Epidermal melanocyte (primary cell): ENCODE results near the gene BFSP1.

ENCODE experiments used
- DNase-seq: peaks from one replicate; pipeline ENCODE4 v3.0.0; 2011; ENCODE audit warnings: low spot score; ENCODE audit not compliant: insufficient read length

Gene BFSP1

GRCh38 chr20:17467120-17467655, 64.0 kb downstream of the BFSP1 start:
- no peak for DNase-seq

DNA sequence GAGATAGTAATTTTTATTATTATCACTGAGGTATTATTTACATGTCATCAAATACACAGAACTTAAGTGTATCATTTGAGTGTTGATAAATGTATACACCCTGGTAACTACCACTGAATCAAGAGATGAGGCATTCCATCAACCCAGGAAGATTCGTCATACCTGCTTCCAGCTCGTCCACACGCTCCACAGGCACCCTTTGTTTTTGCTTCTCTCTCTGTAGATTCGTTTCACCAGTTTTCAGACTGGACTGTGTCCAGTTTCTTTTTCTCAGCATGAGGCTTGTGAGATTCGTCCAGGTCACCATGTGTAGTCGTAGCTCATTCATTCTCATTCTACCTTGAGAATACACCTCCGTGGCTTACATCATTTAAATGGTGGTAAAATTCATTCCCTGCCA, 64.5 kb downstream of the BFSP1 start:
- no peak for DNase-seq

- DNase-seq: no peak
Observed at GRCh38 chr20:17465236-17465635, 65.9 kb downstream of the BFSP1 start.

DNA sequence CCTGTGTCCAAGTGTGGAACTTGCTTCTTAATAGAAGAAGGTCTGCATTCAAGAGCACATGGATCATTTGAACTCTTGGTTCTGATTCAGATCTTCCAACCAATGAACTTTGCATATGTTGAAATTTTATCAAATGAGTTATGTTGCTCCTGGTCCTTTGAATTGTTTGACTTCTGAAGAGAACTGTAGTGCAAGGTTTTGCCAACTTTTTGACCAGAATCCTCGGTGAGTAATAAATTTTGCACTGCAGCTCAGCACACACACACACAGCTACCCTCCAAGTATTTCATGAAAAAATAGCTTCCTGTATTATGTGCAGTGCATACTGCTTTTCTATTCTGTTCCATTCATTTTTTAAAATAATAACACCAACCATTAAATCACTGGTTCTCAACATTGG, 67.5 kb downstream of the BFSP1 start:
- no peak for DNase-seq

DNA sequence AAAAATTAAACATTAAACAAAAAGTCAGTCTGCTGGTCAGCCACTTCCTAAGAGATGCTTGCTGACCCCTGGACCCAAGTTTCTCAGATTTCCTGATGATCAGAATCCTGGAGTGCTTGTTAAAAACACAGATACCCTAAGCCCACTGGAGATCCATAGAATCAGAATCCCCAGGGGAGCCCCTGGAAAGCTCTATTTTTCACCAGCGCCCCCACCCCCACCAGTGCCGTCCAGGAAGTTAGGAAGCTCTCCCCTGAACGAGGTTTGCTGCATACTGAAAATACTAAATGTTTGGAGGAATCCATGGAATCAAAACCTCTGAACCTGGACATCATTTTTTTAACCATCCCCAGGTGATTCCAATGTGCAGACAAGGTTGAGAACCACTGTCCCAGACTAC, 69.2 kb downstream of the BFSP1 start:
- no peak for DNase-seq

- no peak for DNase-seq
Observed at GRCh38 chr20:17460119-17460518, 71.1 kb downstream of the BFSP1 start.

- DNase-seq: no peak
Observed at GRCh38 chr20:17457588-17458190, 73.5 kb downstream of the BFSP1 start.

GRCh38 chr20:17457079-17457478, 74.1 kb downstream of the BFSP1 start:
- DNase-seq: no peak

DNA sequence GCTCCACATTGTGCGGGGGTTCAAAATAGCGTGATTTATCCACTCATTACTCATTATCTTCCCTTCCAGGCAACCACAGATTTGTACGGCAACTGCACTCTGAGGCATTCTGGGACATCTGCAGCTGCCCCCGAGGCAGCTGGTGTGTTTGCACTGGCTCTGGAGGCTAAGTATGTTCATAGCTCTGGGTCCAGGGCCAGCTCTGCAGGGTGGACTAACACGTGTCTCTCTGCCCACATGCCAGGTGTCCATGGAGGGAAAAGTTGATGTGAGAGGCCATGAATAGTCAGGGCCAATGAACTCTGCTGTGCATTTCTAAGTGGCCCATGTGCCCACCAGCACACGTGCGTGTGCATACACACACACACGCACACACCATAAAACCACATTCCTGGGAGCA, 74.9 kb downstream of the BFSP1 start:
- no peak for DNase-seq

DNA sequence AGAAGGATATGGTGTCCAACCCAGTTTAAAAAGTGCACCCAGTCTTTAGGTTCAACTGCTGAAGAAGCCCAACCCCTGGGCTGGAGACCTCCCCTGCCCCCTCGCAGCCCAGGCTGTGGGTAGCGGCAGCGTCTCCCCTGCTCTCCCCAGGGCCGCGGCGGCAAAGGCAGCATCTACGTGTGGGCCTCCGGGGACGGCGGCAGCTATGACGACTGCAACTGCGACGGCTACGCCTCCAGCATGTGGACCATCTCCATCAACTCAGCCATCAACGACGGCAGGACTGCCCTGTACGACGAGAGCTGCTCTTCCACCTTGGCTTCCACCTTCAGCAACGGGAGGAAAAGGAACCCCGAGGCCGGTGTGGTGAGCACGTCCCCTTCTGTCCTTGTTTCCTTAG, 77.6 kb downstream of the BFSP1 start:
- DNase-seq: no peak

- DNase-seq: no peak
Observed at GRCh38 chr20:17452441-17452840, 78.7 kb downstream of the BFSP1 start.

DNA sequence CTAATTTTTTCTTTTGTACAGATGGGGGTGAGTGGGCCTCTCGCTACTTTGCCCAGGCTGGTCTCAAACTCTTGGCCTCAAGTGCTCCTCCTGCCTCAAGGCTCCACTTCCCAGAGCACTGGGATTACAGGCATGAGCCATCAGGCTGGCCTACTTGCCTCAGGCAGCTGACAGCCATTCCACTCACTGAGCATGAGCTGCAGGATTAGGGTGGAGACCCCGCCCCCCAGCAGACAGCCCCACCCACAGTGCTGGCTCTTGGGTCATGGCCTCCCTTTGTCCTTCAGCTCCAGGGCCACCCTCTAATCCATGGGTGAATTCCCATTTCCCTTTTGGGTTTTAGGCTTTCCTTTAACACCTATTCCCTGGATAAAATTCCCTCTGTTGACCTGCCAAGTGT, 82.1 kb downstream of the BFSP1 start:
- no peak for DNase-seq

GRCh38 chr20:17448071-17448470, 83.1 kb downstream of the BFSP1 start:
- no peak for DNase-seq

DNA sequence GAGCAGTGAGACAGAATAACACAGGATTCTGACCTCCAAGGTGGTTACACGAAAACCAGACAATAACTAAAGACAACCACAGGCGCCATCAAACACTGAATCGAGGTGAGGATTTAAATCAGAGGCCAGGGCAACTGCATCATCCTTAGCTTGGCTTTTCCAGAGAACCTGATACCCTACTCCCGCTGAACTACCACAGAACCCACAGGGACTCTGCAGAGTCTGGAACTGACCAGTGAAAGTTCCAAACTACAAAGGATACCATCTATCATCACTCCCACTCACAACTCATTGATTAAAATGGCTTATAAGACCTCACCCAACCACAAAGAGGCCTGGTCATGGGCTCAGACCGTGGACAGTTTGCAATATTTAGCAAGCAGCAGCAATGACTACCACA, 85.0 kb downstream of the BFSP1 start:
- no peak for DNase-seq

GRCh38 chr20:17445543-17445942, 85.6 kb downstream of the BFSP1 start:
- no peak for DNase-seq

- no peak for DNase-seq
Observed at GRCh38 chr20:17444091-17444490, 87.1 kb downstream of the BFSP1 start.
